Panc1 (cell line): Measurements from ENCODE around the gene DSCAM. TPM values are rescaled to one million over a fixed set of nuclear protein-coding genes. Genes with fewer than 3 reads are reported as not detected.

ENCODE experiments used
- ATAC-seq: fragments of 200-7000 bp; cut with Tn5 transposase; 2 replicates; pipeline ENCODE4 v1.9.1; 2020; ENCODE audit warnings: mild to moderate bottlenecking, moderate library complexity
- BruUV-seq: library from RNA; stranded (reverse); fragments of 400-500 nt; replicated peaks from 2 replicates; lab custom pipeline; 2021; lab: Mats Ljungman, UMichigan
- CTCF ChIA-PET: fragments of 300-600 bp; sonication (Branson Sonifier 250); formaldehyde crosslinking; loops from one replicate; lab custom pipeline; 2022; ENCODE audit warnings: antibody characterized with exemption; lab: Charles Lee
- POLR2A ChIA-PET: fragments of 300-600 bp; sonication (Branson Sonifier 250); formaldehyde crosslinking; loops from one replicate; lab custom pipeline; 2022; ENCODE audit warnings: antibody characterized with exemption; lab: Charles Lee
- DNase-seq: peaks from one replicate; pipeline ENCODE4 v3.0.0-alpha.2; 2010; ENCODE audit warnings: low read depth, low spot score
- H3K27ac ChIP-seq: 2 replicates; pipeline ENCODE4 v1.5.1; 2011; ENCODE audit warnings: mild to moderate bottlenecking, low read length, inconsistent platforms
- H3K27me3 ChIP-seq: fragments of 200-500 bp; sonication (Bioruptor generic); 2 replicates; pipeline ENCODE4 v1.6.0; 2014; ENCODE audit warnings: low read length, inconsistent platforms; ENCODE audit not compliant: control insufficient read depth, insufficient read depth
- H3K36me3 ChIP-seq: fragments of 200-500 bp; sonication (Bioruptor generic); 2 replicates; pipeline ENCODE4 v1.5.1; 2014; ENCODE audit warnings: inconsistent platforms, mild to moderate bottlenecking, low read length, moderate library complexity; ENCODE audit not compliant: control insufficient read depth, insufficient read depth
- H3K4me1 ChIP-seq: 2 replicates; pipeline ENCODE4 v1.5.1; 2011; ENCODE audit warnings: inconsistent platforms, mild to moderate bottlenecking, low read length, moderate library complexity; ENCODE audit not compliant: control insufficient read depth, insufficient read depth
- H3K4me3 ChIP-seq, 2 experiments: 2 replicates each; pipeline ENCODE4 v1.5.1; 2011 to 2012; ENCODE audit warnings: low read depth in 2 of 2, low read length in 2 of 2, mild to moderate bottlenecking in 2 of 2, inconsistent platforms in 1 of 2, moderate library complexity in 1 of 2
- H3K9me3 ChIP-seq: fragments of 200-500 bp; sonication (Bioruptor generic); 2 replicates; pipeline ENCODE4 v1.5.1; 2014; ENCODE audit warnings: low read depth, mild to moderate bottlenecking, inconsistent platforms, low read length, moderate library complexity; ENCODE audit not compliant: control insufficient read depth, insufficient read depth
- POLR2AphosphoS5 ChIP-seq: IDR thresholded peaks from 2 replicates; pipeline ENCODE4 v1.6.1; 2012; ENCODE audit warnings: mild to moderate bottlenecking, low read depth, low read length, moderate library complexity
- SIN3A ChIP-seq: IDR thresholded peaks from 2 replicates; pipeline ENCODE4 v1.6.1; 2012; ENCODE audit warnings: low read depth, mild to moderate bottlenecking, low read length, moderate library complexity, borderline replicate concordance; ENCODE audit not compliant: insufficient read depth
- TCF7L2 ChIP-seq: IDR thresholded peaks from 2 replicates; pipeline ENCODE4 v1.6.1; 2011; ENCODE audit warnings: mild to moderate bottlenecking, low read depth, low read length, inconsistent platforms
- in situ Hi-C: cut with HindIII; loops from 2 replicates; pipeline ENCODE4 v1.10.0; 2016; ENCODE audit warnings: low sequenced_read_pairs, low pct_unique_long_range_greater_than_20kb
- intact Hi-C: fragments of 100-400 bp; cut with micrococcal nuclease; formaldehyde crosslinking; loops from one replicate; pipeline ENCODE4 v1.10.0; 2022; ENCODE audit not compliant: unreplicated experiment
- total RNA-seq: library from RNA; stranded (reverse); gene quantifications from one replicate; pipeline ENCODE4 v1.2.1, GENCODE V29; 2021; ENCODE audit not compliant: unreplicated experiment
- TF ChIP-seq, protein P1 (sequence below), 2 experiments: IDR thresholded peaks; 2 replicates each; pipeline ENCODE4 v1.6.1; 2011 to 2012; ENCODE audit warnings: low read depth in 2 of 2, control low read depth in 1 of 2, low read length in 1 of 2, mild to moderate bottlenecking in 1 of 2, moderate library complexity in 1 of 2; ENCODE audit not compliant: insufficient read depth in 1 of 2
- TF ChIP-seq, protein P2 (sequence below): fragments of 450-650 bp; IDR thresholded peaks from 2 replicates; pipeline ENCODE4 v1.5.1; 2017; ENCODE audit warnings: mild to moderate bottlenecking

Gene DSCAM
- total RNA-seq, 1 experiment from 2014 or later: not detected

- DNase-seq (no peak), ATAC-seq (no peak)
- Histone ChIP-seq H3K27me3 (peaks cover 13% of the 10 kb centered on the region), H3K27ac (no peak overlapping the region), H3K9me3 (no peaks in the 10 kb centered on the region), H3K36me3 (no peaks in the 10 kb centered on the region), H3K4me3 (no peak overlapping the region), H3K4me1 (no peaks in the 10 kb centered on the region)
- POLR2A ChIA-PET: no interaction called here
- in situ Hi-C loops: no loop called here
- CTCF ChIA-PET: no interaction called here
- no TSS peak for BruUV-seq
- TF ChIP-seq TCF7L2 (no peak), SIN3A (no peak), POLR2AphosphoS5 (no peak)
- TF ChIP-seq, protein P1, sequence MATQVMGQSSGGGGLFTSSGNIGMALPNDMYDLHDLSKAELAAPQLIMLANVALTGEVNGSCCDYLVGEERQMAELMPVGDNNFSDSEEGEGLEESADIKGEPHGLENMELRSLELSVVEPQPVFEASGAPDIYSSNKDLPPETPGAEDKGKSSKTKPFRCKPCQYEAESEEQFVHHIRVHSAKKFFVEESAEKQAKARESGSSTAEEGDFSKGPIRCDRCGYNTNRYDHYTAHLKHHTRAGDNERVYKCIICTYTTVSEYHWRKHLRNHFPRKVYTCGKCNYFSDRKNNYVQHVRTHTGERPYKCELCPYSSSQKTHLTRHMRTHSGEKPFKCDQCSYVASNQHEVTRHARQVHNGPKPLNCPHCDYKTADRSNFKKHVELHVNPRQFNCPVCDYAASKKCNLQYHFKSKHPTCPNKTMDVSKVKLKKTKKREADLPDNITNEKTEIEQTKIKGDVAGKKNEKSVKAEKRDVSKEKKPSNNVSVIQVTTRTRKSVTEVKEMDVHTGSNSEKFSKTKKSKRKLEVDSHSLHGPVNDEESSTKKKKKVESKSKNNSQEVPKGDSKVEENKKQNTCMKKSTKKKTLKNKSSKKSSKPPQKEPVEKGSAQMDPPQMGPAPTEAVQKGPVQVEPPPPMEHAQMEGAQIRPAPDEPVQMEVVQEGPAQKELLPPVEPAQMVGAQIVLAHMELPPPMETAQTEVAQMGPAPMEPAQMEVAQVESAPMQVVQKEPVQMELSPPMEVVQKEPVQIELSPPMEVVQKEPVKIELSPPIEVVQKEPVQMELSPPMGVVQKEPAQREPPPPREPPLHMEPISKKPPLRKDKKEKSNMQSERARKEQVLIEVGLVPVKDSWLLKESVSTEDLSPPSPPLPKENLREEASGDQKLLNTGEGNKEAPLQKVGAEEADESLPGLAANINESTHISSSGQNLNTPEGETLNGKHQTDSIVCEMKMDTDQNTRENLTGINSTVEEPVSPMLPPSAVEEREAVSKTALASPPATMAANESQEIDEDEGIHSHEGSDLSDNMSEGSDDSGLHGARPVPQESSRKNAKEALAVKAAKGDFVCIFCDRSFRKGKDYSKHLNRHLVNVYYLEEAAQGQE (IDR thresholded peaks at IDR 0.05; ENCODE audit: insufficient read depth in 1 of 2, low read depth in 2 of 2, low read length in 1 of 2): no peak
- TF ChIP-seq, protein P2, sequence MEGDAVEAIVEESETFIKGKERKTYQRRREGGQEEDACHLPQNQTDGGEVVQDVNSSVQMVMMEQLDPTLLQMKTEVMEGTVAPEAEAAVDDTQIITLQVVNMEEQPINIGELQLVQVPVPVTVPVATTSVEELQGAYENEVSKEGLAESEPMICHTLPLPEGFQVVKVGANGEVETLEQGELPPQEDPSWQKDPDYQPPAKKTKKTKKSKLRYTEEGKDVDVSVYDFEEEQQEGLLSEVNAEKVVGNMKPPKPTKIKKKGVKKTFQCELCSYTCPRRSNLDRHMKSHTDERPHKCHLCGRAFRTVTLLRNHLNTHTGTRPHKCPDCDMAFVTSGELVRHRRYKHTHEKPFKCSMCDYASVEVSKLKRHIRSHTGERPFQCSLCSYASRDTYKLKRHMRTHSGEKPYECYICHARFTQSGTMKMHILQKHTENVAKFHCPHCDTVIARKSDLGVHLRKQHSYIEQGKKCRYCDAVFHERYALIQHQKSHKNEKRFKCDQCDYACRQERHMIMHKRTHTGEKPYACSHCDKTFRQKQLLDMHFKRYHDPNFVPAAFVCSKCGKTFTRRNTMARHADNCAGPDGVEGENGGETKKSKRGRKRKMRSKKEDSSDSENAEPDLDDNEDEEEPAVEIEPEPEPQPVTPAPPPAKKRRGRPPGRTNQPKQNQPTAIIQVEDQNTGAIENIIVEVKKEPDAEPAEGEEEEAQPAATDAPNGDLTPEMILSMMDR: no peak
- intact Hi-C loops: no loop called here
Measured at GRCh38 chr21:40835184-40835694, 11.7 kb downstream of the DSCAM start.

- no peak overlapping the region for H3K4me3 ChIP-seq
- no peak for ATAC-seq
- ChIA-PET POLR2A (no interaction called here), CTCF (no interaction called here)
- H3K27ac ChIP-seq: no peak overlapping the region
- H3K9me3 ChIP-seq: no peaks in the 10 kb centered on the region
- TF ChIP-seq, protein P1 (IDR thresholded peaks at IDR 0.05; ENCODE audit: insufficient read depth in 1 of 2, low read depth in 2 of 2, low read length in 1 of 2): no peak
- no peak for TF ChIP-seq POLR2AphosphoS5
- no peak for TF ChIP-seq TCF7L2
- TF ChIP-seq SIN3A: no peak
- TF ChIP-seq, protein P2: no peak
- H3K27me3 ChIP-seq: 0 out of 2 replicates have a peak, but pooled peaks cover 4% of the 10 kb centered on the region
- in situ Hi-C loops (no loop called here), intact Hi-C loops (no loop called here)
- H3K4me1 ChIP-seq: no peaks in the 10 kb centered on the region
- DNase-seq: no peak
- no TSS peak for BruUV-seq
- no peaks in the 10 kb centered on the region for H3K36me3 ChIP-seq
Measured at GRCh38 chr21:40833184-40833583, 13.8 kb downstream of the DSCAM start.
